DND-41 (cell line): Measurements from ENCODE around the gene DLGAP5.

Source experiments
- CTCF ChIP-seq: IDR thresholded peaks from 2 replicates; pipeline ENCODE4 v1.5.1; 2012; ENCODE audit warnings: borderline replicate concordance, low read length, moderate library complexity, mild to moderate bottlenecking; ENCODE audit not compliant: poor library complexity, severe bottlenecking; ENCODE audit errors: extremely low read depth
- EZH2 ChIP-seq: IDR thresholded peaks from 3 replicates; pipeline ENCODE4 v1.6.1; 2012; ENCODE audit warnings: borderline replicate concordance, low read depth, mild to moderate bottlenecking, moderate library complexity, low read length, inconsistent platforms; ENCODE audit not compliant: severe bottlenecking

DNA sequence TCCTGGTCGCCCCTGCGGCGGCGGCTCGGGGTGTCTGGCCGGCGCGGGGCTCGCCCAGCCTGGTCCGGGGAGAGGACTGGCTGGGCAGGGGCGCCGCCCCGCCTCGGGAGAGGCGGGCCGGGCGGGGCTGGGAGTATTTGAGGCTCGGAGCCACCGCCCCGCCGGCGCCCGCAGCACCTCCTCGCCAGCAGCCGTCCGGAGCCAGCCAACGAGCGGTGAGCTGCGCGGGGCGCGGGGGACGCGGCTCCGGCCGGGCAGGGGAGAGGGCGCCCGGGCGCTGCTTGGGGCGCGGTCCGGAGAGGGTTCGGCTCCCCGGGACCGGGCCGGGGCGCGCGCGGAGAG lies 62.3 kb downstream of the DLGAP5 start, which contains the start of gene LGALS3:
- TF ChIP-seq CTCF (no peak), EZH2 (no peak)
